GM18508 (cell line): Measurements from ENCODE around the gene SCN4B.

Experiments used
- ATAC-seq: cut with Tn5 transposase; IDR thresholded peaks from one replicate; pipeline ENCODE4 v1.9.1; 2021; ENCODE audit warnings: moderate number of reproducible peaks; ENCODE audit not compliant: insufficient read depth, unreplicated experiment

SCN4B gene

DNA sequence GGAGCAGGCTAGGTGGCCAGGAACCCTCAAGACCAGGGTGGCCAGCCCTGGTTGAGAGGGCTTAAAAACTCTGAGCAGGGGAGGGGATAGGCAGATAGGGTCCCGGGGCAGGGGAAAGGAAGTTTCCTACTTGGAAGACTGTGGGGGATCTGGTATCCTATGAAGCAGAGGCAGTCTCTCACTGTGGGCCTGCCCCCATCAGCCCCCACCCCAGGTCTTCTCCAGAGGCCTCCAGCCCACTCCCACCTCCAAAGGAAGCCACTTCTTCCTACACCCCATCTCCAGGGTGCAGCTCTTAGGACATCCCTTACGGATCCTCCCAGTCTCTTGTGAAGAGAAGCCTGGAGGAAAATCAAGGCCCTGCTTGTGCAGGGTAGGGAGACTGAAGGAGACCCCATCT is 16.3 kb downstream of the SCN4B start:
- no peak for ATAC-seq

GRCh38 chr11:118135796-118136165 is 16.8 kb downstream of the SCN4B start:
- ATAC-seq: no peak

DNA sequence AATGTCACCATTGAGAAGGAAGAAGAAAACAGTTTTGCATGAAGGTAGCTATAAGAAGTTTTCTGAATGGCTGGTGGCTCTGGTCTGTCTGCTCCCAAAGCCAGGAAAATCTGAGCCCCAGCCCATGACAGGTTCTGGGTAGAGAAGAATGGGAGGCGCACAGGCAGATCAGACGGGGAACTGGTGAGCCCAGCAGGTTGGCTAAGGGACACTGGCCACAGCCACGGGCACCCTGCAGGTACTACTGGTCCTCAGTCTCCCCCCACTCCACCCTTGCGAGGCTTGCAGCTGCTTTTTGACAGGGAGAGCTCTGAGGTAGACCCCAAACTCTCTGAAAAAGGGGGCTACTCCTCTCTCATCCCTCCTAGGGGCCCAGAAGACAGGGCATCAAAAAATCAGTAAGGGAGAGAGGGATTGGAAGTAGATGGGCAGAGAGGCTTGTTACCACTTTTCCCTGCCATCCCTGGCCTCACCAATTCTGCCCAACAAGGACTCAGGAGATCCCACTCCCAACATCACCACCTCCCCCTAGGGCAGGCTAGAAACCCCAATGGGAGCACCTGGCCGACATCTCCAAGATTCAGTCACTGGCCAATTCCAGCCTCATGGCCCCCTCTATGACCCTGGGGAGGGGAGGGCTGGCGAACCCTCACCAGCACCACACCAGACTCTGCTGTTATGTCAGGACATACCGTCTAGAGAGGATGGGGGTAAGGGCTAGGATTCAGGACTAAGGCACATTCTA is 17.4 kb downstream of the SCN4B start:
- no peak for ATAC-seq

DNA sequence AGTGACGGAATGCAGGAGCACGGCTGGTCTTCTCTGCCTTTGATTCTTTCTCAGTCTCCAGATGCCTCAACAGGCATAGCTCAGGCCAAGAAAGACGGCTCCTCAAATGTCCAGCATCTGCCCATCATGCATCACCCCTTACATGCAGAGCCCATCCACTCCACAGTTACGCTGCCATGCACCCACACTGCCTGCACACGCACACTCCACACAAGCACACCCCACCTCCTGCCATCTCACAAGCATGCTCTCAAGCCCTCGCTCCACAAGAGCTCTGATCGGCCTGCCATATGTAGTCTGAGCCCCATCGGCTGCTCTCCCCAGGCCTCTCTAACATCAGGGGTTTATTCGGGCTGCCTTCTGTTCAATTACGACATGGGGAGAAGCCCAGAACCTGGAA is 18.8 kb downstream of the SCN4B start:
- no peak for ATAC-seq

GRCh38 chr11:118132385-118133151 is 20.1 kb downstream of the SCN4B start:
- no peak for ATAC-seq

- ATAC-seq: no peak
Measured at GRCh38 chr11:118129471-118130172, 23.0 kb downstream of the SCN4B start.

DNA sequence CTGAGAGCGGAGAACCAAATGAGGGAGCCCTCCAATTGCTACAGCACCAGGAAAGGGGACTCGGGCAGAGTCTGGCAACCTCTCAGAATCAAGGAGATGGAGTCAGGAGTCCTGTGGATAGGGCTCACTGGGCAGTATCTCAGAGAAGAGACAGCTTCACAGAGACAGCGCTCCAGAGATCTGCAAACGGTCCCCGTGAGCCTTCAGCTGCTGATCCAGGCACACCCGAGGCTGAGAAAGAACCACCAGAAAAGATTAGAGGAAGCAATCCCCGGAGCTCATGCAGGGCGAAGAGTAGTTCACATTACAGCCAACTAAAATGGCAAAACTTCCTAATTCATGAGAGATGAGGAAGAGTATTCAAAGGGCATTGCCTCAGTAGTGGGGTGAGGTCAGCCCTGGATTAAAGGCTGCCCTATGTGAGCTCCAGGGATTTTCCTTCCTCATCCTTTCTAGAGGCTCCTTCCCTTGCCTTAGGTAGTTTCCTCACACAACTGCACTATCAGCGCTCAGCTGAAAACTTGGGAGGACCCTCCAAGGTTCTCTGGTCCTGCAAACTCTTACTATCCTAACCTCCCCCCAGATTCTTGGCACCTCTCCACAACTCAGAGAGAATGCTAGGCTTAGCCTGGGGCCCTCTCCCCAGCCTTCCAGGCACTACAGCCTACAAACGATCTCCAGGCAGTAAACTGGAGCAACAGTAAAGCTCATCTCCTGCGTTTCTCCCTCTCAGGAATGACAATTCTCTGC is 23.7 kb downstream of the SCN4B start:
- no peak for ATAC-seq

DNA sequence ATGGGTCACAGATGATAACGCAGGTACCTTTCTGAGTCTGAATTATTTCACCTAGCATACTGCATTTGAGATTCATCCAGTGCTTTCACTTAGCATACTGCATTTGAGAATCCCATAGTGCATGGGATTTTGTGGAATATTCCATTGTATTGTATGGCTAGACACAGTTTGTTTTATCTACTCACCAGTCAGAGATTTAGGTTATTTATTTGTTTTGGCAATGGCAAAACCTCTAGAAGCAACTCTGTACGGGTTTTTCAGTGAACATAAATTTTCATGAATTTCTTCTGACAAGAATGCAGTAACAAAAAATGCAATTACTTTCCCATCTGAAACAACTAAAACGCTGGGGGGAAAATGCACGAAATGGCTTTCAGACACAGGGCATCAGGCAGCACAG is 24.3 kb downstream of the SCN4B start:
- no peak for ATAC-seq

DNA sequence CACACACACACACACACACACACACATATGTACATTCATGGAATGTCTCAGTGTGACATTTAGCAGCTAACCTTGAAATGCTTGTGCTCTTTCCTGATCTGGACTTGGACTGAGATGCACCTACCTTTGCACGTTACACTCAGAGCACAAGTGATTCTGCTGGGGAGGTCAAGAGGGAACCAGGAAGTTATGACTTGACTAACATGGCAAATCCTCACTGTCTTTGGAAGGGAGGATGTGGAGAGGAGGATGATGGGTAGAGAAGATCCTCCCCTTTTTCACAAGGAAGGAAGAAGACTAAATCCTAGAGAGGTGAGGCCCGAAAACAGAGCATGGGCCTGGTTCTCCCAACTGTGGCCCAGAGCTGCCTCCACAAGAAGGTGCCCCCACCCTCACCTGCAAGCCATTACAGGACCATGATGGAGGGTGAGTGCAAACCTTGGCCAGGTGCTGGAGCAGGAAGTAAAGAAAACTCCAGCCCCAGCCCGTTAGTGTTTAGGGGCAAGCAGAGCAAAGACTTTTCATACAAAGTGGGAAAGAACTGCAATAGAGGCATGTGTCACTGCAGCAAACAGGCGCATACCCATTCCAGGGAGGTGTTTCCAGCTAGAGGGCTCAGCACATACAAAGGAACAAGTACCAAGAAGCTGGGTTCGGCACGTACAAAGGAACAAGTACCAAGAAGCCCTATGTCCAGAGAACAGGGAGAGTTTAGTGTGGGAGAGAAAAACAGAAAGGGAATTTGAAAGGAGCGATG is 26.4 kb downstream of the SCN4B start:
- no peak for ATAC-seq

GRCh38 chr11:118124929-118125535 is 27.6 kb downstream of the SCN4B start:
- ATAC-seq: no peak

DNA sequence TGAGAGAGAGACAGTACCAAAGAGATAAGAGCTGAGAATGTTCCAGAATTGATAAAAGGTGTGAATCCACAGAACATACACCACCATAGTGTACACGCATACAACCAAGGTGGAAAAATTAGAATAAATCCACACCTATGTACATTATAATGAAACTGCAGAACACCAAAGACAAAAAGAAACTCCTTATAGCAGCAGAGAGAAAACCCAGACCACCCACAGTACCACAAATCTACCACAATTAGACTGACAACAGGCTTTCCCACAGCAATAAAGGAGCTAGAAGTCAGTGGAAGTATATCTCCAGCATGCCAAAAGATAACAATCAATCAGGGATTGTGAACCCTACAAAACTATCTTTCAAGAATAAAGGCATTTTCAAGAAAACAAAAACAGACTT is 31.8 kb downstream of the SCN4B start:
- ATAC-seq: no peak

DNA sequence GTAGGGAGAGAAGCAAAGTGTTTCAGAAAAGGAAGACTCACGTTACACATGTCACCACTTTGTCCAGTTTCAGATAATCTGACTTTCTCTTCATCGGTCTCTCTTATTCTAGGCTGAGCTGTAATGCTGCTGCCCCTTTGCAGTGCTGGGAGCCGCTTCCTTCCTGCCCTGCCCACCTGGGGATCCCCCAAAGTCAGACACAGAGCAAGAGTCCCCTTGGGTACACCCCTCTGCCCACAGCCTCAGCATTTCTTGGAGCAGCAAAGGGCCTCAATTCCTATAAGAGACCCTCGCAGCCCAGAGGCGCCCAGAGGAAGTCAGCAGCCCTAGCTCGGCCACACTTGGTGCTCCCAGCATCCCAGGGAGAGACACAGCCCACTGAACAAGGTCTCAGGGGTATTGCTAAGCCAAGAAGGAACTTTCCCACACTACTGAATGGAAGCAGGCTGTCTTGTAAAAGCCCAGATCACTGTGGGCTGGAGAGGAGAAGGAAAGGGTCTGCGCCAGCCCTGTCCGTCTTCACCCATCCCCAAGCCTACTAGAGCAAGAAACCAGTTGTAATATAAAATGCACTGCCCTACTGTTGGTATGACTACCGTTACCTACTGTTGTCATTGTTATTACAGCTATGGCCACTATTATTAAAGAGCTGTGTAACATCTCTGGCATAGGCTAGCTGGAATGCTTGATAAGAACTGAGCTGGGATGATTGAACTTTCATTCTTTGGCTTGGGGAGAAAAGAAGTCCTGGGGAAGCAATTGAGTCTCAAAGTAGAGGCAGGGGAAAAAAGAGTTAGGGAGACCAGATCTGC is 34.6 kb downstream of the SCN4B start:
- no peak for ATAC-seq

- ATAC-seq: no peak
Measured at GRCh38 chr11:118115048-118115447, 37.6 kb downstream of the SCN4B start.

DNA sequence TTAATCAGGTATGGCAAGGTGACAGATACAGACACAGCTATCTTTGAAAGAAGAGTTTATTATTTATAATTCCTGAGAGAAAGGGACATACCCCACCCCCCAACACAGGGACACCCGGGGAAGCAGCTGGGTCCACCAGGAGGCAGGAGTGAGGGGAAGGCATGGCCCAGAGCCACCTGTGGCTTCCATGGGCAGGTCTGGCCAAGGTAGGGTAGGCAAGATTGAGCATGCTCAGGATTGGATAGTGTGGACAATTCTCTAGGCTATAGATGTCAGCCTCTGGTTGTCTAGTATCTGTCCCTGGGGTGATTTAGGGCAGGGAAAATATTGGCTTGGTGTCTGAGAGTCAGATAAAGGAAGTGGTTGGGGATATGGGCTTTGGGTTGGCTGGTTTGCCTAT is 38.4 kb downstream of the SCN4B start:
- ATAC-seq: no peak

DNA sequence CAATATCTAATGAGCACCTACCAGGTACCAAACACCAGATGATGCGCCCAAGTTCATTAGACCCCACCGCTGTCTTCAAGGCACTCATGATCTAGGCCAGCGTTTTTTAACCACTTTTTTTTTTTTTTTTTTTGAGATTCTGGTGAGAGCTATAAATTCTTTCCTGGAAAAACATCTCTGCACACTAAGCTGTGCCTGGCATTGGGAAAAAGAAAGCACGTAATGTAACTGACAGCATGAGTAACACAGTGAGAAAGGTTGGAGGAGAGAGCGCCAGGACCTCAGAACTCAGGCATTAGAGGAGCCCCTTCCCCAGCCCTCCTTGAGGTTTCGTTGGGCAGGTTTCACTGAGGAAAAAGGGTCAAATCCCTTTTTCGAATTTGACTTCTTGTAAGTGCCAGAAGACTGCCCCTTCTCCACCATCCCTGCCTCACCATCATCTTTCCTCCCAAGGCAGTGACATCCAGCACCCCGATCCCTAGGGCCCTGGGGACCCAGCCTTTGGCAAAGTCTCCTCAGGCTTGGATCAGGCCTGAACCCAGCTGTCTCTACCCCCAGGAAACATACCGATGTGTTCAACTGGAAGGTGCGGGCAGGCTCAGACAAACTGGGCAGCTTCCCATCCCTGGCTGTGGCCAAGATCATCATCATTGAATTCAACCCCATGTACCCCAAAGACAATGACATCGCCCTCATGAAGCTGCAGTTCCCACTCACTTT is 39.8 kb downstream of the SCN4B start:
- no peak for ATAC-seq

DNA sequence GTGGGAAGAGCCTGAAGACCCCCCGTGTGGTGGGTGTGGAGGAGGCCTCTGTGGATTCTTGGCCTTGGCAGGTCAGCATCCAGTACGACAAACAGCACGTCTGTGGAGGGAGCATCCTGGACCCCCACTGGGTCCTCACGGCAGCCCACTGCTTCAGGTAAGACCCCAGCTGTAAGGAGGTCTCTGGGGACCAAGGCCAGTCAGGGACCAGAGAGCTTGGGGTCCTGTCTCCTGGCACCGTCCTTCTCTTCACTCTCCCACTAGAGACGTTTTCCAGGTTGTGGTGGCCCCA is 40.9 kb downstream of the SCN4B start:
- ATAC-seq: no peak

- no peak for ATAC-seq
Measured at GRCh38 chr11:118111019-118111743, 41.4 kb downstream of the SCN4B start.

DNA sequence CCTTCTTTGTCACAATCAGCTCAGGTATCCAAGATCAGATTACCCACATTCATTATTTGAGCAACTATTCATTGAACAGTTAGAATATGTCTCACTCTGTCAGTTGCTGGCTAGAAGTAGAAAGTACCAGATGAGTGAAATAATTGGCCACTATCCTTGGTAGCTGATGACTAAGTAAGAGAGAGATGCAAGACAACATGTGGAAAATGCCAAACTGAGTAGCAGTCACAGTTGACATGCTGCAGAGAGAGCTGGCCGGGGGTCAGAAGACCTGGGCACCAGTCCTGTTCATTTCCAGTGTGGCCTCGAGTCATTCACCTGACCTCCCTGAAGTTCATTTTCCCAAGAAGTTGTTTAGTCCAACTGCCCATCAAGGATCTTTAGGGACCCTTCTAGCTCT is 43.4 kb downstream of the SCN4B start:
- ATAC-seq: no peak
